ENCODE data around the gene RPS21.

- TF ChIP-seq CTCF (IDR thresholded peaks at IDR 0.05; ENCODE audit: poor library complexity, severe bottlenecking) (no peak), POLR2AphosphoS5 (IDR thresholded peaks at IDR 0.05) (no peak), EZH2 (IDR thresholded peaks at IDR 0.05; ENCODE audit: borderline replicate concordance, insufficient read depth, low read length, poor library complexity, severe bottlenecking) (no peak), TAF1 (IDR thresholded peaks at IDR 0.05; ENCODE audit: low read depth) (no peak), RAD21 (conservative IDR thresholded peaks at IDR 0.05) (no peak), EP300 (conservative IDR thresholded peaks at IDR 0.05; ENCODE audit: poor library complexity, severe bottlenecking) (no peak)
Measured at GRCh38 chr20:62419759-62420158, 32.9 kb downstream of the RPS21 start.

Data from neural cell (in vitro differentiated cells).